Endothelial cell (in vitro differentiated cells): ENCODE data around the gene NTM. TPM values are rescaled to one million over a fixed set of nuclear protein-coding genes. Genes with fewer than 3 reads are reported as not detected.
"Not testable (repeated sequence)": the region's sequence is repeated elsewhere in the genome, so short reads cannot be mapped to it uniquely, and the experiment has no call there.

Experiments used
- DNase-seq: peaks from one replicate; pipeline ENCODE4 v3.0.0; 2021; ENCODE audit warnings: low spot score
- H3K27ac Mint-ChIP-seq: one replicate; pipeline ENCODE4 v1.8.0; 2021; ENCODE audit warnings: mixed read lengths, inconsistent platforms; ENCODE audit not compliant: unreplicated experiment
- H3K27me3 Mint-ChIP-seq: one replicate; pipeline ENCODE4 v1.8.0; 2021; ENCODE audit warnings: mild to moderate bottlenecking, moderate library complexity, mixed read lengths, inconsistent platforms; ENCODE audit not compliant: unreplicated experiment
- H3K36me3 Mint-ChIP-seq: one replicate; pipeline ENCODE4 v1.8.0; 2021; ENCODE audit warnings: mild to moderate bottlenecking, low read depth, mixed read lengths, inconsistent platforms; ENCODE audit not compliant: unreplicated experiment
- H3K4me1 Mint-ChIP-seq: one replicate; pipeline ENCODE4 v1.8.0; 2021; ENCODE audit warnings: mild to moderate bottlenecking, mixed read lengths, inconsistent platforms; ENCODE audit not compliant: unreplicated experiment
- H3K4me3 Mint-ChIP-seq: one replicate; pipeline ENCODE4 v1.8.0; 2021; ENCODE audit warnings: mild to moderate bottlenecking, mixed read lengths, inconsistent platforms; ENCODE audit not compliant: unreplicated experiment
- H3K9me3 Mint-ChIP-seq: one replicate; pipeline ENCODE4 v1.8.0; 2021; ENCODE audit warnings: mixed read lengths, inconsistent platforms; ENCODE audit not compliant: unreplicated experiment
- CTCF ChIP-seq: fragments of 200-600 bp; sonication (generic); IDR thresholded peaks from one replicate; pipeline ENCODE4 v1.5.0; 2021; ENCODE audit warnings: antibody characterized with exemption; ENCODE audit not compliant: unreplicated experiment
- total RNA-seq: library from RNA; stranded (reverse); fragmentation: NEBNext Ultra II Directional; extraction: Animal tissue kit (Norgen Biotek cat#: 25700); gene quantifications from one replicate; pipeline ENCODE4 v1.2.1, GENCODE V29; 2021; ENCODE audit not compliant: unreplicated experiment

The NTM gene
- total RNA-seq, 1 donor from 2014 or later = 3.6 TPM

DNA sequence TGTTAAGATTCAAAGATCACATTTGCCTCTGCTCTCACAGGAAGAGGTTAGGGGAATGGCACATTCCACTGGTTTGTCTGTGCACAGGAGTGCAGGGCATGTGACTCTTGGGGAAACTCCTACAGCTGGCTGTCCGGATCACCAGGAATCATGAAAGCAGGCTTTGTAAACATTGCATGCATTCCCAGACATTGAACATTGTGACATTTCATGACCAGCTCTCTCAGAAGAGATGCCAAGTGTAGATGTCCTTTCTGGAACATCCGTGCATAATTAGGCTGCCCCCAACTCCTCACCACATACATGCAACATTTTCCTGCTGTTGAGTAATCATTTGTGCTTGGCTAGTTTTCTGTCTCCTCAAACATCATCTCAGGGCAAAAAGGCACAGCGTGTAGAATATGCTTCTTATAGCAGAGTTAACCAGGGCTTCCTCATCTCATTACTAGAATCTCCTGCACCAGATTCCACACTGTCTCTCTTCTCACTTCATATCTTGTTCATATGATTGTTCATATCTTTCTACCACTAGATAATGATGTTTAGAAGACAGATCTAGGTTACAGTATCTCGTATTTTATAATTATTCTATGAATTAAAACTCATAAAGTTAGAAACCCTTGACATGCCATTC, 694.7 kb downstream of the NTM start:
- H3K27me3 Mint-ChIP-seq = no peaks in the 10 kb centered on the region
- H3K4me1 Mint-ChIP-seq = no peaks in the 10 kb centered on the region
- H3K27ac Mint-ChIP-seq = no peak overlapping the region
- no peak overlapping the region for H3K4me3 Mint-ChIP-seq
- H3K36me3 Mint-ChIP-seq = peaks cover 7% of the 10 kb centered on the region
- TF ChIP-seq CTCF = no peak
- DNase-seq = no peak
- no peaks in the 10 kb centered on the region for H3K9me3 Mint-ChIP-seq

GRCh38 chr11:132068556-132068955, 698.1 kb downstream of the NTM start:
- H3K27ac Mint-ChIP-seq = no peak overlapping the region
- H3K36me3 Mint-ChIP-seq = peaks cover 7% of the 10 kb centered on the region
- H3K9me3 Mint-ChIP-seq = no peaks in the 10 kb centered on the region
- no peaks in the 10 kb centered on the region for H3K27me3 Mint-ChIP-seq
- no peak for DNase-seq
- peaks cover 7% of the 10 kb centered on the region for H3K4me1 Mint-ChIP-seq
- TF ChIP-seq CTCF = no peak
- no peak overlapping the region for H3K4me3 Mint-ChIP-seq

- H3K27ac Mint-ChIP-seq, H3K4me3 Mint-ChIP-seq, H3K27me3 Mint-ChIP-seq, H3K36me3 Mint-ChIP-seq, DNase-seq, H3K4me1 Mint-ChIP-seq, H3K9me3 Mint-ChIP-seq: not testable (repeated sequence)
These were observed 699.2 kb downstream of the NTM start for GRCh38 chr11:132069593-132069992.

DNA sequence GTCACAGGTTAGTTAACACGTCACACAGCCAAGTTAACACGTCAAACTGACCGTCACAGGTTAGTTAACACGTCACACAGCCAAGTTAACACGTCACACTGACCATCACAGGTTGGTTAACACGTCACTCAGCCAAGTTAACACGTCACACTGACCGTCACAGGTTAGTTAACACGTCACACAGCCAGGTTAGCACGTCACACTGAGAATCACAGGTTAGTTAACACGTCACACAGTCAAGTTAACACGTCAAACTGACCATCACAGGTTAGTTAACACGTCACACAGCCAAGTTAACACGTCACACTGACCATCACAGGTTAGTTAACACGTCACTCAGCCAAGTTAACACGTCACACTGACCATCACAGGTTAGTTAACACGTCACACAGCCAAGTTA, 700.5 kb downstream of the NTM start:
- not testable (repeated sequence) for H3K27me3 Mint-ChIP-seq, H3K9me3 Mint-ChIP-seq, H3K4me1 Mint-ChIP-seq, H3K4me3 Mint-ChIP-seq, H3K36me3 Mint-ChIP-seq, H3K27ac Mint-ChIP-seq, DNase-seq

GRCh38 chr11:132072044-132072857, 701.8 kb downstream of the NTM start:
- no peak for TF ChIP-seq CTCF
- Mint-ChIP-seq H3K27me3 (no peaks in the 10 kb centered on the region), H3K9me3 (no peaks in the 10 kb centered on the region), H3K4me3 (no peak overlapping the region), H3K4me1 (peaks cover 7% of the 10 kb centered on the region), H3K36me3 (peaks cover 7% of the 10 kb centered on the region), H3K27ac (peak overlapping the region; percentile 2)
- DNase-seq = no peak

GRCh38 chr11:132072858-132073211, 702.4 kb downstream of the NTM start:
- Mint-ChIP-seq H3K4me1 (peaks cover 7% of the 10 kb centered on the region), H3K4me3 (no peak overlapping the region), H3K36me3 (peaks cover 7% of the 10 kb centered on the region), H3K27me3 (no peaks in the 10 kb centered on the region), H3K9me3 (no peaks in the 10 kb centered on the region), H3K27ac (no peak overlapping the region)
- DNase-seq = no peak
- TF ChIP-seq CTCF = no peak
